Hepatocyte (in vitro differentiated cells): ENCODE measurements around the gene TNNC2. TPM values are rescaled to one million over a fixed set of nuclear protein-coding genes. Genes with fewer than 3 reads are reported as not detected.
"Not testable (repeated sequence)": the region's sequence is repeated elsewhere in the genome, so short reads cannot be mapped to it uniquely, and the experiment has no call there.

Experiments used
- DNase-seq: peaks from one replicate; pipeline ENCODE4 v3.0.0-alpha.2; 2016; ENCODE audit warnings: low spot score
- H2AFZ ChIP-seq: fragments of 200-600 bp; sonication (generic); 2 replicates; pipeline ENCODE4 v1.6.0; 2016; ENCODE audit warnings: antibody characterized with exemption, mild to moderate bottlenecking
- H3K27ac ChIP-seq: fragments of 200-600 bp; sonication (generic); 2 replicates; pipeline ENCODE4 v1.5.1; 2016; ENCODE audit warnings: mild to moderate bottlenecking
- H3K27me3 ChIP-seq: fragments of 200-600 bp; sonication (generic); 2 replicates; pipeline ENCODE4 v1.6.1; 2016
- H3K36me3 ChIP-seq: fragments of 200-600 bp; sonication (generic); replicated peaks from 2 replicates; pipeline ENCODE4 v1.5.1; 2016; ENCODE audit warnings: low read depth; ENCODE audit not compliant: insufficient read depth
- H3K4me1 ChIP-seq: fragments of 200-600 bp; sonication (generic); 2 replicates; pipeline ENCODE4 v1.5.1; 2016; ENCODE audit warnings: mild to moderate bottlenecking, moderate library complexity; ENCODE audit not compliant: insufficient read depth
- H3K4me2 ChIP-seq: fragments of 200-600 bp; sonication (generic); 2 replicates; pipeline ENCODE4 v1.6.0; 2016
- H3K4me3 ChIP-seq: fragments of 200-600 bp; sonication (generic); 2 replicates; pipeline ENCODE4 v1.5.1; 2016; ENCODE audit warnings: mild to moderate bottlenecking
- H3K79me2 ChIP-seq: fragments of 200-600 bp; sonication (generic); 2 replicates; pipeline ENCODE4 v1.6.0; 2017; ENCODE audit warnings: mild to moderate bottlenecking
- H3K9me2 ChIP-seq: fragments of 200-600 bp; sonication (generic); replicated peaks from 2 replicates; pipeline ENCODE4 v1.6.0; 2017; ENCODE audit warnings: mild to moderate bottlenecking; ENCODE audit not compliant: insufficient read depth
- H3K9me3 ChIP-seq: fragments of 200-600 bp; sonication (generic); 2 replicates; pipeline ENCODE4 v1.5.1; 2016; ENCODE audit warnings: low read depth, mild to moderate bottlenecking
- H4K20me1 ChIP-seq: fragments of 200-600 bp; sonication (generic); 2 replicates; pipeline ENCODE4 v1.6.0; 2016; ENCODE audit warnings: mild to moderate bottlenecking; ENCODE audit not compliant: insufficient read depth, poor library complexity, severe bottlenecking
- EZH2 ChIP-seq: fragments of 200-600 bp; sonication (generic); IDR thresholded peaks from 2 replicates; pipeline ENCODE4 v1.6.1; 2016; ENCODE audit warnings: antibody characterized with exemption, mild to moderate bottlenecking, borderline replicate concordance
- EZH2phosphoT487 ChIP-seq: fragments of 200-600 bp; sonication (generic); IDR thresholded peaks from one replicate; pipeline ENCODE4 v1.6.1; 2018; ENCODE audit warnings: antibody characterized with exemption, mild to moderate bottlenecking, low read depth, moderate library complexity; ENCODE audit not compliant: unreplicated experiment, severe bottlenecking
- WGBS: methylation state at CpG from one replicate; pipeline ENCODE4 v1.1.6; 2016; ENCODE audit warnings: low lambda C conversion rate; ENCODE audit errors: missing lambda C conversion rate; 5-methylcytosine and 5-hydroxymethylcytosine counted together
- polyA plus RNA-seq: library from polyadenylated mRNA; unstranded; fragments of >200 nt; fragmentation: Nextera tagmentation; extraction: Ambion mirVana; gene quantifications from 2 replicates; pipeline ENCODE4 v1.2.1, GENCODE V29; 2016
- total RNA-seq: library from RNA; depleted of rRNA; stranded (reverse); fragments of >200 nt; gene quantifications from 2 replicates; pipeline ENCODE4 v1.2.3, GENCODE V29; 2014
- TF ChIP-seq, protein P1 (sequence below): fragments of 200-600 bp; sonication (generic); IDR thresholded peaks from 2 replicates; pipeline ENCODE4 v1.5.1; 2016; ENCODE audit warnings: antibody characterized with exemption, mild to moderate bottlenecking; ENCODE audit not compliant: poor library complexity

Gene TNNC2
- total RNA-seq = 0.63 TPM in 1 of 2 replicates, not detected in the other
- 0.51 and 1.8 TPM in 2 replicates for polyA plus RNA-seq

- no peak within 1 kb of the TSS for H3K4me3 ChIP-seq
- H3K79me2 ChIP-seq = no peaks in the 10 kb centered on the region
- no peaks in the 10 kb centered on the region for H3K36me3 ChIP-seq
- H3K27me3 ChIP-seq = no peaks in the 10 kb centered on the region
- peaks cover 4% of the 10 kb centered on the region for H3K4me1 ChIP-seq
- no peaks in the 10 kb centered on the region for H4K20me1 ChIP-seq
- H3K27ac ChIP-seq = no peak within 1 kb of the TSS
- H3K9me3 ChIP-seq = no peaks in the 10 kb centered on the region
- no peak for TF ChIP-seq EZH2
- TF ChIP-seq EZH2phosphoT487 = no peak
- TF ChIP-seq, protein P1, sequence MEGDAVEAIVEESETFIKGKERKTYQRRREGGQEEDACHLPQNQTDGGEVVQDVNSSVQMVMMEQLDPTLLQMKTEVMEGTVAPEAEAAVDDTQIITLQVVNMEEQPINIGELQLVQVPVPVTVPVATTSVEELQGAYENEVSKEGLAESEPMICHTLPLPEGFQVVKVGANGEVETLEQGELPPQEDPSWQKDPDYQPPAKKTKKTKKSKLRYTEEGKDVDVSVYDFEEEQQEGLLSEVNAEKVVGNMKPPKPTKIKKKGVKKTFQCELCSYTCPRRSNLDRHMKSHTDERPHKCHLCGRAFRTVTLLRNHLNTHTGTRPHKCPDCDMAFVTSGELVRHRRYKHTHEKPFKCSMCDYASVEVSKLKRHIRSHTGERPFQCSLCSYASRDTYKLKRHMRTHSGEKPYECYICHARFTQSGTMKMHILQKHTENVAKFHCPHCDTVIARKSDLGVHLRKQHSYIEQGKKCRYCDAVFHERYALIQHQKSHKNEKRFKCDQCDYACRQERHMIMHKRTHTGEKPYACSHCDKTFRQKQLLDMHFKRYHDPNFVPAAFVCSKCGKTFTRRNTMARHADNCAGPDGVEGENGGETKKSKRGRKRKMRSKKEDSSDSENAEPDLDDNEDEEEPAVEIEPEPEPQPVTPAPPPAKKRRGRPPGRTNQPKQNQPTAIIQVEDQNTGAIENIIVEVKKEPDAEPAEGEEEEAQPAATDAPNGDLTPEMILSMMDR = no peak
- WGBS = 94% methylated on average over 8 of the region's 8 CpGs
- H2AFZ ChIP-seq = no peak within 1 kb of the TSS
- DNase-seq = no peak
- H3K9me2 ChIP-seq = no peaks in the 10 kb centered on the region
- no peak within 1 kb of the TSS for H3K4me2 ChIP-seq
Measured at GRCh38 chr20:45827030-45827652, at the start of gene TNNC2. Gene TNNC2 (minus strand): TSS chr20:45827312. CDS start chr20:45827248, 64 bp downstream.

DNA sequence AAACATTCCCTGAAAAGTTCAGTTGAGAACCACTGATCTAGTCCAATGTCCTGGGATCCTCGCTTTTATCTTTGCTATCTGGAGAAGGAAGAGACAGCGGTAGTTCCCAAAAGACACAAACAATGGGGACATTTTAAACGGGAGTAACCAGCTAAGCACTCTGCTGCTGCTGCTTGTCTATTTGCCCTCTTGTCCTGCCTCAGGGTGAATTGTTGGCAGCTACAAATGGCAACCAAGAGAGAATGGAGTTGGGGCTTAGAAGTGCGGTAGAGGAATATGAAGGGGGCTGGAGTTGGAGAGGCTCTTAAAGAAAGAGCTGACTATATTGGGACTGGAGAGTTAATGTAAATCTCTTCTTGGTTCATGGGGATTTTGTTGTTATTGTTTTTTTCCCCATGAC, 47.5 kb upstream of the TNNC2 start:
- H4K20me1 ChIP-seq = no peaks in the 10 kb centered on the region
- H3K4me2 ChIP-seq = no peak overlapping the region
- TF ChIP-seq EZH2 (no peak), EZH2phosphoT487 (no peak)
- TF ChIP-seq, protein P1 = no peak
- no peak overlapping the region for H3K27ac ChIP-seq
- H3K79me2 ChIP-seq = no peaks in the 10 kb centered on the region
- DNase-seq = no peak
- no peaks in the 10 kb centered on the region for H3K9me3 ChIP-seq
- H3K4me1 ChIP-seq = no peaks in the 10 kb centered on the region
- no peaks in the 10 kb centered on the region for H3K9me2 ChIP-seq
- no peak overlapping the region for H2AFZ ChIP-seq
- no peaks in the 10 kb centered on the region for H3K36me3 ChIP-seq
- H3K27me3 ChIP-seq = no peaks in the 10 kb centered on the region
- WGBS = 54% methylated on average over 4 of the region's 4 CpGs
- H3K4me3 ChIP-seq = no peak overlapping the region

- H2AFZ ChIP-seq, H3K9me2 ChIP-seq, H3K27me3 ChIP-seq, H3K4me1 ChIP-seq, DNase-seq, H3K4me3 ChIP-seq, H3K9me3 ChIP-seq, H3K36me3 ChIP-seq, H4K20me1 ChIP-seq, H3K27ac ChIP-seq, H3K4me2 ChIP-seq, H3K79me2 ChIP-seq: not testable (repeated sequence)
- WGBS = 97% methylated on average over 10 of the region's 10 CpGs
Measured at GRCh38 chr20:45874104-45874481, 47.0 kb upstream of the TNNC2 start.

GRCh38 chr20:45873409-45874103, 46.4 kb upstream of the TNNC2 start:
- 44% methylated on average over 1 of the region's 1 CpG for WGBS

More at GRCh38 chr20:45873409-45874103, 46.4 kb upstream of the TNNC2 start:
- Histone ChIP-seq H3K9me3 (no peaks in the 10 kb centered on the region), H3K27ac (no peak overlapping the region), H3K79me2 (no peaks in the 10 kb centered on the region), H3K9me2 (no peaks in the 10 kb centered on the region), H4K20me1 (no peaks in the 10 kb centered on the region), H3K4me3 (no peak overlapping the region), H3K4me2 (no peak overlapping the region), H2AFZ (no peak overlapping the region), H3K27me3 (no peaks in the 10 kb centered on the region), H3K4me1 (no peaks in the 10 kb centered on the region), H3K36me3 (no peaks in the 10 kb centered on the region)
- TF ChIP-seq, protein P1 = no peak
- TF ChIP-seq EZH2phosphoT487 = no peak
- no peak for TF ChIP-seq EZH2
- no peak for DNase-seq
